Right cardiac atrium (tissue), 5 donors: Measurements from ENCODE around the gene KCNQ1. TPM values are rescaled to one million over a fixed set of nuclear protein-coding genes. Genes with fewer than 3 reads are reported as not detected.
"Not testable (repeated sequence)": the region's sequence is repeated elsewhere in the genome, so short reads cannot be mapped to it uniquely, and the experiment has no call there.

Source experiments
- ATAC-seq, 2 donors: fragments of 200-7000 bp; cut with Tn5 transposase; one replicate each; pipeline versions ENCODE4 v1.8.0 to v1.9.1; 2020; ENCODE audit warnings: moderate library complexity in 2 of 2, mild to moderate bottlenecking in 1 of 2
- DNase-seq, 3 donors: peaks; one replicate each; pipeline ENCODE4 v3.0.0-alpha.2; 2020
- H3K27ac ChIP-seq: one replicate; pipeline ENCODE4 v1.5.1; 2013; ENCODE audit warnings: mild to moderate bottlenecking, low read length, control low read depth, moderate library complexity
- H3K27me3 ChIP-seq: one replicate; pipeline ENCODE4 v1.6.1; 2013; ENCODE audit not compliant: control insufficient read depth, insufficient read depth
- H3K4me1 ChIP-seq: one replicate; pipeline ENCODE4 v1.6.1; 2013; ENCODE audit warnings: low read length; ENCODE audit not compliant: control insufficient read depth, insufficient read depth
- H3K4me3 ChIP-seq: one replicate; pipeline ENCODE4 v1.5.1; 2013; ENCODE audit warnings: low read length, control low read depth
- H3K9me3 ChIP-seq: one replicate; pipeline ENCODE4 v1.6.1; 2013; ENCODE audit warnings: low read length; ENCODE audit not compliant: control insufficient read depth
- WGBS: extraction: QIAGEN DNeasy Blood & Tissue Kit; methylation state at CpG from one replicate; pipeline ENCODE4 v1.1.7; 2013; 5-methylcytosine and 5-hydroxymethylcytosine counted together
- intact Hi-C, 4 donors: fragments of 100-400 bp; cut with DNase I; formaldehyde crosslinking; loops; one replicate each; pipeline versions ENCODE4 v1.11.0 to v1.14.0; 2022 to 2023
- polyA plus RNA-seq: library from polyadenylated mRNA; stranded (reverse); fragments of 200-250 nt; gene quantifications from one replicate; pipeline ENCODE4 v1.2.3, GENCODE V29; 2013
- total RNA-seq, 4 donors: library from RNA; stranded (reverse); fragmentation: NEBNext Ultra II Directional; extraction: Animal tissue kit (Norgen Biotek cat#: 25700); gene quantifications; one replicate each; pipeline ENCODE4 v1.2.1, GENCODE V29; 2021
- donor health status: healthy with polysubstance abuse.
- donor health status: DM: no; HTN: yes; CAD: no.
- donor health status: DM: no; HTN: no; CAD: no.
- donor health status: DM: no; HTN: yes; CAD: no; lungs with severe emphysema.
- donor health status: DM: yes; HTN: yes; CAD: no.

Gene KCNQ1
- total and polyA plus RNA-seq, 5 donors, result 36.4 to 46.8 (median 37.7) TPM

DNA sequence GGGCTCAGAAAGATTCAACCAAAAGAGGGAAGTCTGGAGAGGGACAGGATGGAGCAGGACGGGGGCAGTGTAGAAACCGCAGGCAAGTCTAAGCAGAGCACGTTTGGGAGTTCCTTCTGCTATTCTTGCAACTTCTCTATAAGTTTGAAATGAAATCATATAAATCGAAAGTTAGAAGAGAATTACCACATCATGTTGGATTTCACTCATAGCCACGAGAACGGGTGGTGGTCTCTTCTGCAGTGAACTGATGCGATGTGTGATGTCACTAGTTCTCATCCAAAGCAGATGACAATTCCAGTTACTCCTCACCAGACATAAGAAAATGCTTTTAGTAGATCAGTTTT, 36.0 kb downstream of the KCNQ1 start:
- peaks cover 4% of the 10 kb centered on the region for H3K4me1 ChIP-seq
- intact Hi-C loops, result no loop called here
- DNase-seq (no peak), ATAC-seq (peak in 1 of 2 donors; percentile 73)
- H3K27me3 ChIP-seq, result no peaks in the 10 kb centered on the region
- no peak overlapping the region for H3K27ac ChIP-seq
- 65% methylated on average over 7 of the region's 7 CpGs for WGBS
- H3K4me3 ChIP-seq, result no peak overlapping the region
- no peaks in the 10 kb centered on the region for H3K9me3 ChIP-seq

DNA sequence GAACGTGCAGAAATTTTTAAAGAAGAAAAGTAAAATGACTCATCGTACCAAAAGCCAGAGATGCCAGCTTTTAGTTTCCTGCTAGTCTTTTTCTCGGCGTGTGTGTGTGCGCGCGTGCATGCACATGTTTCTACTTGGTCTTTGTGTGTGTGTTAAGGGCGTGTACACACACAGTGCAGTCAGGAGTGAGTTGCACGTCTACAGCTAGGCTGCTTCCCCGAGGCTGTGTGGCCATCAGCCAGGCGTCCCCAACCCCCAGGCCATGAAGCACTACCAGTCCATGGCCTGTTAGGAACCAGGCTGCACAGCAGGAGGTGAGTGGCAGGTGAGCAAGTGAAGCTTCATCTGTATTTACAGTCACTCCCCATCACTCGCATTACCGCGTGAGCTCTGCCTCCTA, 36.4 kb downstream of the KCNQ1 start:
- no peak overlapping the region for H3K27ac ChIP-seq
- H3K4me1 ChIP-seq, result peaks cover 4% of the 10 kb centered on the region
- no peak for DNase-seq
- intact Hi-C loops, result no loop called here
- ATAC-seq, result peak in 1 of 2 donors; percentile 31
- H3K27me3 ChIP-seq, result no peaks in the 10 kb centered on the region
- H3K4me3 ChIP-seq, result no peak overlapping the region
- WGBS, result 77% methylated on average over 14 of the region's 14 CpGs
- no peaks in the 10 kb centered on the region for H3K9me3 ChIP-seq

DNA sequence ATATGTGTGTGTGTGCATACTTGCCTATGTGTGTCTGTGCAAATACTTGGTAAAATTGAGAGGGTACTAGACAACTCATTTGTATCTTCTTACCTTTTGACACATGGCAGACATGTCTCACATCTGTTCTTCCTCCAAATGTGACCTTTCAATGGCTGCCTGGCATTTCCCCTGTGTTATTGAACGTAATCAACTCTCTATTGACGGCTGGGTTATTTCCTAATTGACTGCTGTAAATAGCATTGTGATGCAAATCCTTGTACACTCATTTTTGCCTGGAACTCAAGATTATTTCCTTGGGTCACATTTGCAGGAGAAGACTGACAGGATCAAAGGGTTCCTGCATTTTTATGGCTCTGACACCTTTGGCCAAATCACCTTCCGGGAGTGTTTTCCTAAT, 37.4 kb downstream of the KCNQ1 start:
- 45% methylated on average over 3 of the region's 3 CpGs for WGBS
- ATAC-seq, result no peak
- H3K9me3 ChIP-seq, result no peaks in the 10 kb centered on the region

DNA sequence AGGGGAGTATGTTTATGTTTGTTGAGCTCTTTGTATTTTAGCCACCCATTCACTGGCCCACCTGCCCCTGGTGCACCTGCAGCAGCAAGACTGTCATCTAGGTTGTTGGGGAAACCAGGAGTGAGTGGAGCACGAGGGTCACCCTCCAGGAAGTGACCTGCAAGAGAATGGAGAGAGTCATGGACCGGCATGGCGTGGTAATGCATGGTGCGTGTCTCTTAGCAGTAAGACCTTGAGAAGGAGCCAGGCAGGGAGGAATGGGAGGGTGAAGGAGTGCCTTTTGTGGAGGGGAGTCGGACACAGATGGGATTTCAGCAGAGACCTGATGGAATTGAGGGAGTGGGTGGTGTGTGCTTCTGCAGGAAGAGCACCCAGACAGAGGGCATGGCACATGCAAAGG, 37.9 kb downstream of the KCNQ1 start:
- H3K27ac ChIP-seq, result no peak overlapping the region
- H3K9me3 ChIP-seq, result no peaks in the 10 kb centered on the region
- peak in 1 of 2 donors; percentile 12 for ATAC-seq
- intact Hi-C loops, result no loop called here
- no peak for DNase-seq
- H3K4me1 ChIP-seq, result peaks cover 4% of the 10 kb centered on the region
- 60% methylated on average over 5 of the region's 5 CpGs for WGBS
- no peak overlapping the region for H3K4me3 ChIP-seq
- no peaks in the 10 kb centered on the region for H3K27me3 ChIP-seq

More for the DNA sequence above, 37.4 kb downstream of the KCNQ1 start:
- peaks cover 4% of the 10 kb centered on the region for H3K4me1 ChIP-seq
- H3K27me3 ChIP-seq, result no peaks in the 10 kb centered on the region
- intact Hi-C loops, result no loop called here
- no peak for DNase-seq
- H3K4me3 ChIP-seq, result no peak overlapping the region
- no peak overlapping the region for H3K27ac ChIP-seq

DNA sequence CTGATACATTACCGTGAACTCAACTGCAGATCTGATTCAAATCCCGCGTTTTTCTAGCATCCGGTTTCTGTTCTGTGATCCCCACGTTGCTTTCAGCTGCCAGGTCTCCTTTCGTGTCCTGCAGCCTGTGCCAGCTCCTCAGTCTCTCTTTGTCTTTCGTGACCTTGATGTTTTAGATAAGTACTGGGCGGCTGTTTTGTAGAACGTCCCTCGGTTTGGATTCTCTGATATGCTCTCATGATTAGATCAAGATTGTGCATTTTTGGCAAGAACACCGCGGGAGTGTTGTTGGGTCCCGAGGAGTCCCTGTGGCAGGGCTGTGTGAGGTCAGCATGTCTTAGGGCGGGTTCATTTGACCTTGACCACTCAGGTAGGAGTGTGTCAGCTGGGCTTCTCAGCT, 38.6 kb downstream of the KCNQ1 start:
- no peak overlapping the region for H3K4me3 ChIP-seq
- DNase-seq (no peak), ATAC-seq (no peak)
- peaks cover 4% of the 10 kb centered on the region for H3K4me1 ChIP-seq
- intact Hi-C loops, result no loop called here
- 29% methylated on average over 14 of the region's 14 CpGs for WGBS
- H3K27me3 ChIP-seq, result no peaks in the 10 kb centered on the region
- H3K27ac ChIP-seq, result no peak overlapping the region
- H3K9me3 ChIP-seq, result no peaks in the 10 kb centered on the region

DNA sequence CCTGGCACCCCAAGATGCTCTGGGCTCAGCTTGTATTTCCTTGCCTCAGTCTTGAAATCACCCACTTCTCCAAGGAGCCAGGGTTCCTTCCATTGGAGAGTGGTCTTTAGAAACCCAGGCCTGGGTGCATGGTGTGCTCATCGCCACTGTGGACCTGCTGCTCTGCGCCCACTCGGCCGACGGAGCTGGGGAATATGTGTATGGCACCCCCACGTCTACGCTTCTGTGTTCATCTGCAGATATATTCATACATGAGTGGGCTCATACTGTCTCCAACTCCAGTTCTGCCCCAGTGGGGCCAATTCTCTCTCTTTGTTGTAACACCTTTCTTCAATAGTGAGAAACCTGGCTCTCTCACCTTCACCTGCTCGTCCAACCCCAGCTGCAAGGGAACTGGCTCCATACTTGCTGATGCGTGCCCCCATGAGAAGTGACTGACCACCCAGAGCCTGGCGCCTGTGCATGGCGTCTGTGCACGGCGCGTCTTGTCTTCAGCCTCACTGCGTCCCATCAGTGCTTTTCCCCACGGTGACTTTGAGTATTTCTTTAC, 39.8 kb downstream of the KCNQ1 start:
- intact Hi-C loops, result no loop called here
- 92% methylated on average over 16 of the region's 16 CpGs for WGBS
- no peak for DNase-seq
- Histone ChIP-seq H3K27ac (no peak overlapping the region), H3K9me3 (no peaks in the 10 kb centered on the region), H3K27me3 (no peaks in the 10 kb centered on the region), H3K4me3 (no peak overlapping the region), H3K4me1 (peaks cover 4% of the 10 kb centered on the region)
- no peak for ATAC-seq

DNA sequence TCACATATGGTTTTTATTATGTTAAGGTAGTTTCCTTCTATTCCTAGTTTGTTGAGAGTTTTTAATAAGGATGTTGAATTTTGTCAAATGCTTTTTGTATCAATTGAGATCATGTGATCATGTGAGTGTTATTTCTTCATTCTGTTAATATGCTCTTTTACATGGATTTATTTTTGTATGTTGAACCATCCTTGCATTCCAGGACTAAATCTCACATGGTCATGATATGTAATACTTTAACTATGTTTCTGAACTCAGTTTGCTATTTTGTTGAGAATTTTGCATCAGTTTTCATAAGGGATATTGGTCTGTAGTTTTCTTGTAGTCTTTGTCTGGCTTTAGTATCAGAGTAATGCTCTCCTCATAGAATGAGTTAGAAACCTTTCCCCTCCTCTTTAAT, 43.2 kb downstream of the KCNQ1 start:
- no peak for DNase-seq
- Histone ChIP-seq H3K9me3 (no peaks in the 10 kb centered on the region), H3K27ac (no peak overlapping the region), H3K27me3 (no peaks in the 10 kb centered on the region), H3K4me3 (no peak overlapping the region), H3K4me1 (peaks cover under 1% of the 10 kb centered on the region)
- intact Hi-C loops, result no loop called here
- no peak for ATAC-seq

DNA sequence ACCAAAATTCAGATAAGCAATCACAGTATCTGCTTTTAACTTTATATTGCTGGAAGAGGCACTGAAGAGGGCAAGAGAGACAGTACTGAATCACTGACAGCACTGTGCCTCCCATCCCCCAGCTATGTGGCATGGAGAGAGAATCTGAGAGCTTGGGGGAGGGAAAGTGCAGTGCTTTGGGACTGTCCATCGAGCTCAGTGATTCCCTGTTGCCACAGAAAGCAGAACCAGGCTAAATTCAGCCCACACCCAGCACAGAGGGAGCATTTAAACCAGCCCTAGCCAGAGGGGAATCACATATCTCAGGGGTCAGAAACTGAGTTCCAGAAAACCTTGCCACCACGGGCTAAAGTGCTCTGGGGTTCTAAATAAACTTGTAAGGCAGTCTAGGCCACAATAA, 44.3 kb downstream of the KCNQ1 start:
- DNase-seq (no peak), ATAC-seq (no peak)
- H3K4me1 ChIP-seq, result no peaks in the 10 kb centered on the region
- no peak overlapping the region for H3K27ac ChIP-seq
- H3K9me3 ChIP-seq, result no peaks in the 10 kb centered on the region
- 30% methylated on average over 2 of the region's 2 CpGs for WGBS
- intact Hi-C loops, result no loop called here
- H3K4me3 ChIP-seq, result no peak overlapping the region
- H3K27me3 ChIP-seq, result no peaks in the 10 kb centered on the region

DNA sequence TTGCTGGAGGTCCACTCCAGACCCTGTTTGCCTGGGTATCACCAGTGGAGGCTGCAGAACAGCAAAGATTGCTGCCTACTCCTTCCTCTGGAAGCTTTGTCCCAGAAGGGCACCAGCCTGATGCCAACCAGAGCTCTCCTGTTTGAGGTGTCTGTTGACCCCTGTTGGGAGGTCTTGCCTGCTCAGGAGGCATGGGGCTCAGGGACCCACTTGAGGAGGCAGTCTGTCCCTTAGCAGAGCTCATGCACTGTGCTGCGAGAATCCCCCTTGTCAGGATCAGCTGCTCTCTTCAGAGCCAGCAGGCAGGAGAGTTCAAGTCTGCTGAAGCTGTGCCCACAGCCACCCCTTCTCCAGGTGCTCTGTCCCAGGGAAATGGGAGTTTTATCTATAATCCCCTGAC, 53.1 kb downstream of the KCNQ1 start:
- ATAC-seq, H3K4me1 ChIP-seq, H3K27me3 ChIP-seq, DNase-seq, H3K9me3 ChIP-seq, H3K27ac ChIP-seq, H3K4me3 ChIP-seq, intact Hi-C loops: not testable (repeated sequence)
- WGBS, result 97% methylated on average over 1 of the region's 1 CpG

DNA sequence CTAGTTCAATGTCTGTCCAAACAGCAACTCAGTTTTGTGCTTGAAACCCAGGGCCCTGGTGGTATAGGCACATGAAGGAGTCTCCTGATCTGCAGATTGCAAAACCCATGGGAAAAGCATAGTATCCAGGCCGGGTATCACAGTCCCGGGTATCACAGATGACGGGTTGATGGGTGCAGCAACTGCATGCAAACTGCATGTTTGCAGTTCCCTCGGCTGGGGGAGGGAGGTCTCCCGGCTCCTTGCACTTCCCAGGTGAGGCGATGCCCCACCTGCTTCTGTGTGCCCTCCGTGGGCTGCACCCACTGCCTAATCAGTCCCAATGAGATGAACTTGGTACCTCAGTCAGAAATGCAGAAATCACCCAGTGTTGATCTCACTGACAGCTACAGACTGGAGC, 53.9 kb downstream of the KCNQ1 start:
- ATAC-seq (no peak), DNase-seq (no peak)
- no peaks in the 10 kb centered on the region for H3K9me3 ChIP-seq
- intact Hi-C loops, result no loop called here
- no peak overlapping the region for H3K4me3 ChIP-seq
- H3K27me3 ChIP-seq, result no peaks in the 10 kb centered on the region
- no peaks in the 10 kb centered on the region for H3K4me1 ChIP-seq
- WGBS, result 87% methylated on average over 7 of the region's 7 CpGs
- H3K27ac ChIP-seq, result no peak overlapping the region

DNA sequence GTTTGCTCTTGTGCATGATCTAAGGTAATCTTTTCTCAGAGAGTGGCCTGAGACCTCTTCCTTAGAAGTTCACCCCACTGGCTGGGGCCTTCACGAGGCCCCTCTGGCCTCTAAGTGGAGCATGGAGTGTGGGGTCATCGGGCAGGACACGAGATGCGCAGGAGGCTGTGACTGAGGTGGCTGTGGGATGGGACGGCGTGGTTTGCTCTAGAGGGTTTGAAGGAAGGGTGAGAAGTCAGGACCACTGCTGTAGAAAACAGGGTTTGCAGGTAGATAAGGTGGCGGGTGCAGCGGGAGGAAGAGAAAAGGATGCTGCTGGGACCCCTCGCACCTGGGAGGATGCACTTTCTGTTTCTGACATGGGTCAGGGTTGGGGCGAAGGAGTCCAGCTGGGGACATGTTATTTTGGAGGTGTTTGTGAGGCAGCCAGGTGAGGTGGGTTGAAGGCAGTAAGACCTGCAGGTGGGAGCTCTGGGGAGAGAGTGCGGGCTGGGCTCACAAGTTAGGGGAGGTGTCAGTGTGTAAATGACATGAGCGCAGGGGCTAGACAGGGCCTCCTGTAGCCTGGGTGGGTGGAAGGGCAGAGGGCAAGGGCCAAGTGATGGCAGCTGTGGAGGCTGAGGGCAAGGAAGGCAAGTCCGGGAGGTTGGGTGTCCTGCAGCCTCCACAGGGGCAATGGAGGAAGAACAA, 62.5 kb downstream of the KCNQ1 start:
- Histone ChIP-seq H3K4me1 (peaks cover 9% of the 10 kb centered on the region), H3K27me3 (no peaks in the 10 kb centered on the region), H3K27ac (no peak overlapping the region), H3K4me3 (no peak overlapping the region), H3K9me3 (no peaks in the 10 kb centered on the region)
- 90% methylated on average over 12 of the region's 13 CpGs for WGBS
- intact Hi-C loops, result loop anchor here in 2 of 4 donors (5.0 kb wide), 1 partner anchor 45 kb away; no protein-coding TSS in a partner anchor
- ATAC-seq, result no peak
- no peak for DNase-seq
